ENCODE results near the gene GPATCH2.

- TF ChIP-seq RAD21 (IDR thresholded peaks at IDR 0.05; ENCODE audit: low read depth) (no peak), CTCF (IDR thresholded peaks at IDR 0.05 in 2 of 3, conservative IDR thresholded peaks at IDR 0.05 in 1 of 3; ENCODE audit: borderline replicate concordance in 1 of 3, insufficient read depth in 1 of 3, low read depth in 2 of 3, low read length in 2 of 3) (no peak), EZH2phosphoT487 (IDR thresholded peaks at IDR 0.05; ENCODE audit: borderline replicate concordance) (no peak), POLR2A (IDR thresholded peaks at IDR 0.05; ENCODE audit: borderline replicate concordance, extremely low read depth, insufficient read depth, insufficient read length) (no peak), SRF (IDR thresholded peaks at IDR 0.05; ENCODE audit: low read depth) (no peak)
- TF ChIP-seq, protein P1, sequence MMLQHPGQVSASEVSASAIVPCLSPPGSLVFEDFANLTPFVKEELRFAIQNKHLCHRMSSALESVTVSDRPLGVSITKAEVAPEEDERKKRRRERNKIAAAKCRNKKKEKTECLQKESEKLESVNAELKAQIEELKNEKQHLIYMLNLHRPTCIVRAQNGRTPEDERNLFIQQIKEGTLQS (IDR thresholded peaks at IDR 0.05), result no peak
Observed at GRCh38 chr1:217673387-217673786, 42.5 kb upstream of the GPATCH2 start.
